Chondrocyte (in vitro differentiated cells): ENCODE results near the gene WDR1. TPM values are rescaled to one million over a fixed set of nuclear protein-coding genes. Genes with fewer than 3 reads are reported as not detected.

Source experiments
- DNase-seq: peaks from one replicate; pipeline ENCODE4 v3.0.0; 2021; ENCODE audit warnings: mixed read lengths, low spot score
- H3K27ac Mint-ChIP-seq: one replicate; pipeline ENCODE4 v1.8.0; 2021; ENCODE audit warnings: mild to moderate bottlenecking, moderate library complexity, mixed read lengths; ENCODE audit not compliant: unreplicated experiment
- H3K27me3 Mint-ChIP-seq: 2 replicates; pipeline ENCODE4 v1.8.0; 2021; ENCODE audit warnings: low read depth, mixed read lengths
- H3K36me3 Mint-ChIP-seq: 2 replicates; pipeline ENCODE4 v1.8.0; 2021; ENCODE audit warnings: low read depth, mixed read lengths
- H3K4me1 Mint-ChIP-seq: 2 replicates; pipeline ENCODE4 v1.8.0; 2021; ENCODE audit warnings: low read depth, mild to moderate bottlenecking, mixed read lengths
- H3K4me3 Mint-ChIP-seq: one replicate; pipeline ENCODE4 v1.8.0; 2021; ENCODE audit warnings: mild to moderate bottlenecking, moderate library complexity, mixed read lengths; ENCODE audit not compliant: unreplicated experiment
- H3K9me3 Mint-ChIP-seq: 2 replicates; pipeline ENCODE4 v1.8.0; 2021; ENCODE audit warnings: low read depth, mixed read lengths
- total RNA-seq: library from RNA; stranded (reverse); gene quantifications from 3 replicates; pipeline ENCODE4 v1.2.1, GENCODE V29; 2021
- TF ChIP-seq, protein P1 (sequence below): fragments of 200-600 bp; sonication (generic); IDR thresholded peaks from 2 replicates; pipeline ENCODE4 v1.5.0; 2021; ENCODE audit warnings: antibody characterized with exemption, mild to moderate bottlenecking, moderate library complexity

WDR1 gene
- total RNA-seq, 1 donor from 2014 or later = 483 TPM

DNA sequence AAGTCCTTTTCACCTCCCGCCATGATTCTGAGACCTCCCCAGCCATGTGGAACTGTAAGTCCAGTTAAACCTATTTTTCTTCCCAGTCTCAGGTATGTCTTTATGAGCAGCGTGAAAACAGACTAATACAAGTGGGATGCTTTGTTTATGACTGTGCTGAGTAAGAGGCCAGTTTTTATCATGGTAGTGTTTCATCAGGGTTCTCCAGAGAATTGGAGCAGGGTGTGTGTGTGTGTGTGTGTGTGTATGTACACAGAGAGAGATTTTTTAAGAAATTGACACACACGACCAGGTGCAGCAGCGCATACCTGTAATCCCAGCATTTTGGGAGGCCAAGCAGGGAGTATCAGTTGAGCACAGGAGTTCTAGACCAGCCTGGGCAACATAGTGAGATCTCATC is 60.7 kb downstream of the WDR1 start:
- no peak overlapping the region for H3K4me3 Mint-ChIP-seq
- no peaks in the 10 kb centered on the region for H3K36me3 Mint-ChIP-seq
- H3K9me3 Mint-ChIP-seq = no peaks in the 10 kb centered on the region
- H3K27me3 Mint-ChIP-seq = peaks cover 8% of the 10 kb centered on the region
- H3K27ac Mint-ChIP-seq = no peak overlapping the region
- DNase-seq = no peak
- no peaks in the 10 kb centered on the region for H3K4me1 Mint-ChIP-seq
- TF ChIP-seq, protein P1, sequence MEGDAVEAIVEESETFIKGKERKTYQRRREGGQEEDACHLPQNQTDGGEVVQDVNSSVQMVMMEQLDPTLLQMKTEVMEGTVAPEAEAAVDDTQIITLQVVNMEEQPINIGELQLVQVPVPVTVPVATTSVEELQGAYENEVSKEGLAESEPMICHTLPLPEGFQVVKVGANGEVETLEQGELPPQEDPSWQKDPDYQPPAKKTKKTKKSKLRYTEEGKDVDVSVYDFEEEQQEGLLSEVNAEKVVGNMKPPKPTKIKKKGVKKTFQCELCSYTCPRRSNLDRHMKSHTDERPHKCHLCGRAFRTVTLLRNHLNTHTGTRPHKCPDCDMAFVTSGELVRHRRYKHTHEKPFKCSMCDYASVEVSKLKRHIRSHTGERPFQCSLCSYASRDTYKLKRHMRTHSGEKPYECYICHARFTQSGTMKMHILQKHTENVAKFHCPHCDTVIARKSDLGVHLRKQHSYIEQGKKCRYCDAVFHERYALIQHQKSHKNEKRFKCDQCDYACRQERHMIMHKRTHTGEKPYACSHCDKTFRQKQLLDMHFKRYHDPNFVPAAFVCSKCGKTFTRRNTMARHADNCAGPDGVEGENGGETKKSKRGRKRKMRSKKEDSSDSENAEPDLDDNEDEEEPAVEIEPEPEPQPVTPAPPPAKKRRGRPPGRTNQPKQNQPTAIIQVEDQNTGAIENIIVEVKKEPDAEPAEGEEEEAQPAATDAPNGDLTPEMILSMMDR = no peak

DNA sequence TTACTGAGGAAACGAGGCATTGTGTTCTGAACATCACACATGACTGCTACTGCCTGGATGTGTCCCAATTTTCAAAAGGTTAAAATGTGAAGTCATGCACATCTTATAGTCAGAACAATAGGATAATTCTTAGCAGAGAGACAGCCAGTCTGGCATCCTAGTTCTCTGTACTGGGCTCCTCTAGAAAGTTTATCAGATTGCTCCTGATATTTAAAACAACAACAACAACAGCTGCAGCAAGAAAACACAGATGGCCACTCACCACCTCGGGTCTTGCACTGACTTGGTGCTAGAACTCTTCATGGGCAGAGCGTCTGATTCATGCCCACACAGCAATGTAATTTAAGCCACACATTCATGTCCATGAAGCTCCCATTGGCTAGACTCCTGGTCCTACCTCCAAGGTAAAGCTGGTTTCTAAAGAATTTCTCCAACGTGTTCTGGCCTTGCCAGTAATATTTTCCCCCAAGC is 62.0 kb downstream of the WDR1 start:
- Mint-ChIP-seq H3K27ac (no peak overlapping the region), H3K36me3 (no peaks in the 10 kb centered on the region), H3K4me3 (no peak overlapping the region), H3K9me3 (no peaks in the 10 kb centered on the region), H3K27me3 (peaks cover 11% of the 10 kb centered on the region), H3K4me1 (no peaks in the 10 kb centered on the region)
- no peak for DNase-seq
- TF ChIP-seq, protein P1 = no peak

DNA sequence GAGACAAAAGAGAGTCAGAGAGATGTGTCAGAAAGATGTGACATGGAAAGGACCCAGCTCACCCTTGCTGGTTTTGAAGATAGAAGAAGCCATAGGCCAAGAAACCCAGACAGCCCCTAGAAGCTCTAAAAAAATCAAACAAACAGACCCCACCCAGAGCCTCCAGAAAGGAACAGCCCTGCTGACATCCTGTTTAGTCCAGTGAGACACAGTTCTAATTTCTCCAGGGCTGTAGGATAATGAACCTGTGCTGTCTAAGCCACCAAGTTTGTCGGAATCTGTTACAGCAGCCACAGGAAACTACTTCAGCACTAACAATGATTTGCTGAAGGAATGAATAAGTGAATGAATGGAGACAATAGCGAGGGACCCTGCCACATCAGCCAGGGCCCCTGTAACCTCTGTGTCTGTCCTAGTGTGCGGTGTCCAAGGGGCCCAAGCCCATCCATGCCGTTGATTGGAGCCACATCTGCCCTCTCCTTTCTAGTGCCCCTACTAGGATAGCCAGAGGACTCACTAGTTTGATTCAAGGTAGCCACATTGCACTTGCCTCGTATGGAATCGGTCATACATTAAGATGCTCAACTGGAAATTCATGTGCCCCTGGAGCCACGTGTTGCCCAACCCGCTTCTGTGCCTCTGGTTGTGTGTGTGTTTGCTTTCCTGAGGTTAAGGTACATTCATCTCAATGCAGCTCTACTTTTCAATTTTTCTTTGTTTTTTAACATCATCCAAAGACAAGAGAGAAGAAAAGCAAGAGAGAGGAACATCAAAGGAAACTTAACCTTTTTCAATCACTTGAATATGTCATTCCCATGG is 62.8 kb downstream of the WDR1 start:
- no peak for DNase-seq
- no peaks in the 10 kb centered on the region for H3K4me1 Mint-ChIP-seq
- peaks cover 11% of the 10 kb centered on the region for H3K27me3 Mint-ChIP-seq
- TF ChIP-seq, protein P1 = no peak
- H3K36me3 Mint-ChIP-seq = no peaks in the 10 kb centered on the region
- H3K4me3 Mint-ChIP-seq = no peak overlapping the region
- H3K9me3 Mint-ChIP-seq = no peaks in the 10 kb centered on the region
- H3K27ac Mint-ChIP-seq = no peak overlapping the region

DNA sequence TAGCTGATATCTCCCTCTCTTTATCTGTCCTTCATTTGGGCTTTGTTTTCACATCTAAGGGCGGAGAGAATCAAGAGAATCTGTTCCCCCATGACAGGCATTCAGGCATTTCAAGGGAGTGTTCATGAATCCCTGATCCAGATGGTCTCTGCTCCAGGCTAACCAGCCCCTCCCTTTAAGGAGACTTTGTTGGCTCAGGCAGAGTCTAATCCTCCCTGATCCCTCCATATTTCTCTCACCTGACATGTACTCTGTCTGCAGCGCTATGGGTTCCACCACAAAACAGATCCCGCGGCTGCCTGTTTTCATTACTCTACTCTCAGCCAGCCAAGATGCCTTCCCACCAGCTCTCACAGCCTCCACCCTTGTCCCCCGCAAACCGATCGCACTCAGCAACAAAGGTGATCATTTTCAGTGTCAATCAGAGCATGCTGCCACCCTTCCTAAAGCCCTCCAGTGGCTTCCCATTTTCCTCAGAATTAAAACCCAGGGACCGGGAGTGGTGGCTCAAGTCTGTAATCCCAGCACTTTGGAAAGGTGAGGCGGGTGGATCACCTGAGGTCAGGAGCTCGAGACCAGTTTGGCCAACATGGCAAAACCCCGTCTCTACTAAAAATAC is 65.0 kb downstream of the WDR1 start:
- no peaks in the 10 kb centered on the region for H3K4me1 Mint-ChIP-seq
- no peak for DNase-seq
- no peak overlapping the region for H3K4me3 Mint-ChIP-seq
- H3K27ac Mint-ChIP-seq = no peak overlapping the region
- H3K27me3 Mint-ChIP-seq = peaks cover 11% of the 10 kb centered on the region
- TF ChIP-seq, protein P1 = no peak
- H3K9me3 Mint-ChIP-seq = peaks cover 8% of the 10 kb centered on the region
- peaks cover 3% of the 10 kb centered on the region for H3K36me3 Mint-ChIP-seq

DNA sequence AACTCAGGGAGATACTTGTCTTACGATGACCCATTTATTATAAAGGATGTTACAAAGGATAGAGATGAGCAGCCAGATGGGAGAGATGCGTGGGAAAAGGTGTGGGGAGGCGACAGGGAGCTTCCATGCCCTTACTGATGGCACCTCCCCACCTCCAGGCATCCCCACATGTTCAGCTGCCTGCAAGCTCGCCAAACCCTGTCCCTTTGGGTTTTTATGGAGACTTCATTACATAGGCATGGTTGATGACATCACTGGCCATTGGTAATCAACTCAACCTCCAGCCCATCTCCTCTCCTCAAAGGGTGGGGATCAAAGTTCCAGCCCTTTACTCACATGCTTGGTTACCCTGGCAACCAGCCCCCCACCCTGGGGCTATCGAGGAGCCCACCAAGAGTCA is 65.9 kb downstream of the WDR1 start:
- DNase-seq = no peak
- TF ChIP-seq, protein P1 = no peak
- peaks cover 11% of the 10 kb centered on the region for H3K27me3 Mint-ChIP-seq
- peaks cover 8% of the 10 kb centered on the region for H3K9me3 Mint-ChIP-seq
- H3K4me3 Mint-ChIP-seq = no peak overlapping the region
- H3K36me3 Mint-ChIP-seq = peaks cover 3% of the 10 kb centered on the region
- H3K4me1 Mint-ChIP-seq = peaks cover under 1% of the 10 kb centered on the region
- no peak overlapping the region for H3K27ac Mint-ChIP-seq
